HCEC 1CT (cell line): ENCODE results near the gene RAB3C.
A peak's percentile ranks its signal among the peaks of the same experiment; 100 is the strongest.

ENCODE experiments used
- DNase-seq: peaks from one replicate; pipeline ENCODE4 v3.0.0-alpha.2; 2017

RAB3C gene

DNA sequence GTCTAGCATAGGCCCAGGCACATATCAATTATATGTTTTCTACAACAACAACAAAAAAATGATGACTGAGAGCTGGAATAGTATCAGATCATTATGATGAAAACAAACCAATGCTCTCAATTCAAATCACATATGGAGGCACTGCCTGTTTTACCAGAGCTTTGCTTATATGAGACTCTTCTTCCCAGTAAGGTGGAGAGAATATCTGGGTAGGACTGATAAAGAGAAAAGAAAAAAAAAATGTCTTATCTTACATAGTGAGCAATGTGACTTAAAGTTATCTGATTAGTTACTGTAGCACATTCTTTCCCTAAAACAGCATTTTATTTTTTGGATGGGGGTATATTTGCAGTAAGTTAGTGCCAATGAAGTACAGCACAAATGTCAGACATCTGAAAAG, 154.8 kb downstream of the RAB3C start:
- no peak for DNase-seq

GRCh38 chr5:58738336-58738735, 155.5 kb downstream of the RAB3C start:
- DNase-seq, result no peak

DNA sequence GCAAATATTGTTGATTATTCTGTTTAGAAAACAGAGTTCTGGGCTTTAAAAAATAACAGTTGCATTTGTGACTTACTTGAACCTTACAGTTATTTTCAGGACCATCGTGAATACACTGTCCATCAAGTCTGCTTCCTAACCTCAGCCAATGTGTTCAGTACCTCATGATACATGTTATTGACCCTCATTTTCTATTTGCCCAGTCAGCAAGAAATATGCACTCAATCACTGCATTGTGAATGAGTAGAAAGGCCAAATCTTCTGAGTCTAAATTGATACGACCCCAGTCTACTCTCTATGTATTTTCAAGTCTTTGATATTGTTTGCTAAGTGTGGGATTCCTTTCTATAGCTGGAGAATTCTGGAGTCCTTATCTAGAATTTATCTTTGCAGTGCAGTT, 156.2 kb downstream of the RAB3C start:
- DNase-seq, result no peak

GRCh38 chr5:58740956-58741355, 158.1 kb downstream of the RAB3C start:
- no peak for DNase-seq

GRCh38 chr5:58745350-58745749, 162.5 kb downstream of the RAB3C start:
- no peak for DNase-seq

DNA sequence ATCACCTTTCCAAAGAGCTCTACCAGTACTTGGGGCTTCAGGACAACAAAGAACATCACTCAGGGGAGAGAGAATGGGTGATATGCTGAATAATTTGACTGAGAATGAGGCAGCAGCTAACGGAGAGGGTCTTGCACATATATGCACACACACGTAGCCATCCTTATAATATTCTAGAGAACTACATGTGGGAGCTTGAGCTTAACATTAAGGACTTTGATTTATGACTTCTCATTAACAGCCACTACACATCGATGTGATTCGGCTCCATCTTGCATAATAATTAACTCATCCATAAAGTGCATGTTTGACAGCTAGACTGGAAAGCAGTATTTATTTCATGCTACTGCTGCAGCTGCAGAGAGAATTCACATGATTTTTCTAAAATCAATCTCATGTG, 163.4 kb downstream of the RAB3C start:
- no peak for DNase-seq

DNA sequence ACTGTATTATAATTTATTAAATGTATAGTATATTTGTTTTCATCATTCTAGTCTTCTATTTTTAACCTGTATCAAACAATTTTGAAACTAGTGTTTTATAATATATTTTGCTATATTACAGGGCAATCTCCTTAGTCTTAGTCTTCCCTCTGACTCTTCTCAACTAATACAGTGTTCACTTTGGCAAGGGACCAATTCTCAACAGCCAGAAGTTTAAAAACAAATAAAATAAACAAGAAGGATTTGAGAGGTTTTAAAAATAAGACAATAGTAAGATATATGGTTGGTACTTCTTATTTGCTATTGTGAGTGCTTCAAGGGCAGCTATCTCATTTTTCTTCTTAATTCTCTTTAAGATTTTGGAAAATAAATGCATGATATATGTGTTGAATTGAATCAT, 167.2 kb downstream of the RAB3C start:
- DNase-seq, result no peak

DNA sequence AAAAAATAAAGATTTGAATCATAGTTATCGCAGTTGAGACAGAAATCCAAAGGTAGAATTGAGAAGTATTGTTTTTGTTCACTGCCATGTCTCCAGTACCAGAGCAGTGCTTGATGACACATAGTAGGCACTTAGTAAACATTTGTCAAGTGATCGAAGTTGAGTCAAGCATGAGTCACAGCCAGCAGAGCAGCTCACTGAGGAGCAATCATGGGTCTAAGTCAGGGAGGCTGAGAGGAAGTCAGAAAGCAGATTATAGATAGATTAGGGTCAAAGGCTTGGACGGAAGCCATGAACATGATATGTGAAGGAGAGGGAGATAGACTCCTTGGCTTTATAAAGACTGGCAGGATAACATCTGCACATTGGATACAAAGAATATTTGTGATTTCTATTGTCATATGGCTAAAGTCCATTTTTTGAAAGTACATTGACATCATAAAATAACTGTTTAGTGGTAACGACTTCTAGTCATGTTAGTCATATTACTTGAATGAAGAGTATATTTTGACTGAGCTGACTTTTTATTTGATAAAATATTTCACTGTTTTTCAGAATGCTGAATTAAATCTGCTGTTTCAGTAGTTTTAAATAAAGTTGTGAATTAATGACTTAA, 168.5 kb downstream of the RAB3C start:
- DNase-seq, result peak; percentile 81

DNA sequence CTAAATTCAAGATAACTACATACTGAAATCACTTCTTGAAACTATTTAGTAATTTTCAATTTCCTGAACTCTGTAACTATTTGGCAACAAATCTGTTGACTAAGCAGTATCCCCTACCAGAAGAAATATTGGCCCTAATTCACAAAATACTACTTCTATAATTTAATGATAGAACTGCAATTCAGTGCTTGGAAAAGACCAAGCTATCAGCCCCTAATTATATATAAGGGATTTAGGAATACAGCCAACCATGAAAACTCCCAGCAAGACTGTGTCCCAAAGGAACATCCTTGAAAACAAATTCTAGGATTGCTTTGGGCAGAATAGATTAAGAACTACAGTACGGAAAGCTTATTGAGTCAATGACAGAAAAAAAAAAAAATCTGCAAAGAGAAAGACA, 169.2 kb downstream of the RAB3C start:
- no peak for DNase-seq

DNA sequence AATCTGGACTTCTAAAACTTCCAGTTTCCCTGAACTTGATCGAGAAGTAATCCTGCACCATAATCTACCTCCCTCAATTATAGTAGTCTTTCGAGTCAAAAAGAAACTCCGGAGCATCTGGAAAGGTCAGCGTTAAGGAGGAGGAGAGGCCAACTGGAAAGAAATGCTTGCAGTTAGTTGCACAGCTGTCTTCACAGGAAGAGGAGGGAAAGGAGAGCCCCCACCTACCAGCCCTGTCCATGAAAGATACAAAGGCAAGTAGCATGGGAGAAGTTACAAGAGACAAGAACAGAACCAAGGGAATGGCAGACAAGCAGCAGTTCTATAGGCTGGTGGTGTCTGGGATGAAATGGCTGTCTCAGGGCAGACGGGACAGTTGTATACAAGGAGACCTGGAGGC, 170.6 kb downstream of the RAB3C start:
- no peak for DNase-seq

DNA sequence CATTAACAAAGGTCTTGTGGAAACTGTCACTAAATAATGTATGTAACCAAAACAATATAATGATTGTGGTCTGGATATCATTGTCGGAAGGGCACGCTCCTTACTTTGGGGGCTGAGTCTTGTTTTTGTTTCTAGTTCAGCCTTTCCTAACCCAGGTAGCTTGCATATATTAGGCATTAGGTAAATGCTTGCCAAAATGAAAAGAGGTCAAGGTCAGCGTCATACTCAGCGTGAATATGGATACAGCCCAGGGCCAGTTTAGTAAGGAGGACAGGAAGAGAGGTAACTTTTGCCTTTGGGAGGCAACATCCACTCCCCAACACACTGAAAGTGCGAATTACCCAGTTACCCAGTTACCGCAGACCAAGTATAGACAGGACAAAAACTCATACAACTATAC, 171.4 kb downstream of the RAB3C start:
- no peak for DNase-seq

DNA sequence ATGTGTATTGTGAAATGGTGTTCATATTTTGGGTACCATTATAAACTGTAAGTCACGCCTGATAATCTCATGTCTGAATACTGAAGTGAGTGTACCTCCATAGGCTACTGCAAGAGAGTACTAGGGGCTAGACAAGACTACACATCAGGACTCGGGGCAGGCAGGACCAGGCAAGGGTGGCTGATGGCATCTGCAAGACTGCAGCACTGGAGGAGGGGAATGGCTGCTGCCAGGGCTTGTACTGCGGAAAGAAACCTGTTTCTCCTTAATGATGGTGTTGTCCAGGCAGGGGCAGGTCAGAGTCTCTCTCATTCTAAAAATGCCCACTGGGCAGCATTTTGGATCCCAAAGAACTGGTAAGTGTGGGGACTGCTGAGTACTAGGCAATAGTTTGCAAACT, 172.5 kb downstream of the RAB3C start:
- DNase-seq, result no peak

- DNase-seq, result no peak
Observed at GRCh38 chr5:58759745-58760144, 176.9 kb downstream of the RAB3C start.

DNA sequence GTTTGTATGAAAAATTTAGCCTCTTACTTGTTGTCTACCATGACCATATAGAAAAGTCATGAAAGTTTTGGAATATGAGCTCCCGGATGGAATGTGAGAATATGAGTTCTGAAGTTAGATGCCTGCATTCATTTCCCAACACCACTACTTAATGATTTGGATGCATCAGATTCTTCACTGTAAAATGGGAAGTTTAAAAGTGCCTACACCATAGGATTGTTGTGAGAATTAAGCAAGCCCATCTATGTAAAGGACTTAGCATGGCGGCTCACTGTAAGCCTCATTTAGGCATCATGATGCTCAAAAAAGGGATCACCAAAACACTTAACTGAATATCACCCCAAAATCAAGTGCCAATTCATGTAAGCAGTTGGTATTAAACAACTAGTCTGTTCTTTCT, 177.3 kb downstream of the RAB3C start:
- DNase-seq, result no peak

GRCh38 chr5:58761407-58761806, 178.5 kb downstream of the RAB3C start:
- no peak for DNase-seq

DNA sequence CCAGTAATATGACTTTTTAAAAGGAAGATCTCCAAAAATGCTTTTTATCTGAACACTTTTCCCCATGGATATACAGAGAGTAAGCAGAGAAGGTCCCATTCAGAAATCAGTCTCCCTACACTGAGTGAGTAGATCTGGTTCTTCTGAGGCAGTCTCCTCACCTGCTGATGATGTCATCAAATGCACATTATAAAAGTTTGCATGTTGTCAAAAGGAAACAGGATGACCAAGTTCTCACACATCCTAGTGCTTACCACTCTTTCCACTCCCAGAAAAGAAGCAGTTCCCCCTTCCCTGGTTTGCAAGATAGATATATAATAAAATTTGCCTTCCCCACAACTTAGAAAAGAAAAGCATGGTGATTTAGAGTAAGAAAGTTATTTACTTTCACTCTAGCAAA, 180.5 kb downstream of the RAB3C start:
- no peak for DNase-seq

DNA sequence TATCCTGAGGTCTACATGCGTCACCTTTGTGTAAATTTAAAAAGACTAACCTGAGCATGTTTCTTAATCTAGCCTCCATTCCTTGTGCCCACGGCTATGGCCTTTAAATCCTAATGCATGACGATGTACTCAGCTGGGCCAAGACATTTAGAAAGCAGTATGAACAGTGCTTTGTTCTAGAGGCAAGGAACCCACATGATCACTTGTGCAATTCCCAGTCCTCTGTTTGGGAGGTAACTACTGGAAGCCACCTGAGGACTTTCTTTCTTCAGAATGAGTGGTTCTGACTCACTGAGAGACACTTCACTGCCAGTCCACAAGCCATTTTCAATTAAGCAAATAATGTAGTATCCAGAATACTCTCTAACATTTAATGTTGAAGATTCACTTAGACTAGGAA, 181.3 kb downstream of the RAB3C start:
- no peak for DNase-seq

- DNase-seq, result no peak
Observed at GRCh38 chr5:58765058-58765457, 182.2 kb downstream of the RAB3C start.

- no peak for DNase-seq
Observed at GRCh38 chr5:58767104-58767503, 184.2 kb downstream of the RAB3C start.

DNA sequence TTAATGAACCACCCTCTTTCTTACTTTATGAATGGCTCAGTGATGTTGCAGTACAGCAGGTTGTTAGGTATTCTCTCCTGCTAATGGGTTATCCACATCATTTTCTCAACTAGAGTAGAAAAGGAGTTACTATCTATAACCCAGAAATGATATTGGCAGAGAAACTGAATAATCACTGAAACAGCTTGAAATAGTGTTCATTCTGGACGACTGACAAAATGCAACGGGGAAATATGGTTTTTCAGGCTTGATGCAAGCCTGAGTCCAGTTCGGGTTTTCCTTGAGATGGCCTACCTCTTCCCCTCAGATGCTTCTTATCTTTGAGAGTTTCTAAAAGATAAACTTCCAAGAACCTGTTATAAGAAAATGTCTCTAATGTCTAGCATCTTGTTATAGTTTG, 187.3 kb downstream of the RAB3C start:
- no peak for DNase-seq

DNA sequence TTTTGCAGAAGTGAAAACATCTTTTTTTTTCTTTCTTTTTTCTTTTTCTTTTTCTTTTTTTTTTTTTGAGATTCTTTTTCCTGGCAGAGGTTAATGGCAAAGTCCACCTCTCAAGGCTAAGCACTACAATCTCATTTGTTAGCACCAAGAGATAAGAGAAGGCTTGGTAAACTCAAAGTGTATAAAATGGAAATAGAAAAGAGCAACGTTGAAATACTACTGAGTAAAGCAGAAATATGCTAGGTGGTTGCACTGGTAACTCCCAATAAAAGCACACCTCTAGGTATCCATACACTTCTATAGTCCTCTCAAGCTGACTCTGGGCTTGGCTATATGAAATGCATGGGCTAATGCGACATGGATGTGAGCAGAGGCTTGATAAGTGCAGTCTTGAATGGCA, 188.9 kb downstream of the RAB3C start:
- no peak for DNase-seq

- no peak for DNase-seq
Observed at GRCh38 chr5:58773744-58774441, 191.0 kb downstream of the RAB3C start.

DNA sequence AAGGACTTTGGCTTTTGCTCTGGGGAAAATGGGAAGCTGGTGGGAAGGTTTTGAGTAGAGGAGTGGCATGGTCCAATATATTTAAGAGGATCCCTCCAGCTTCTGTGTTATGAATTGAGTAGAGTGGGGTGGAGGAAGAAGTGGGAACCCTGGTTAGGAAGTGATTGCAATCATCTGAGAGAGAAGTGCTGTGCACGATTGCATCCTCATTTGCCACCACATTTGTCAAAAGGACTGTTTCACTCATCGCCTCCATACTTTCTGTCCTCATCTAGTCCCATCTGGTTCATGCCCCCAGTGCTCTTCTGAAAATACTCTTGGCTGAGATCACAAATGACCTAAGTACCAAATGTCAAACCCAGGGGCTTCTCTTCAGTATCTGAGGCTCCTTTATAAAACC, 192.1 kb downstream of the RAB3C start:
- no peak for DNase-seq

GRCh38 chr5:58775701-58776262, 192.9 kb downstream of the RAB3C start:
- DNase-seq, result no peak

- DNase-seq, result no peak
Observed at GRCh38 chr5:58776559-58776958, 193.7 kb downstream of the RAB3C start.
